Measurements from ENCODE around the gene NIF3L1.
"Not testable (repeated sequence)": the region's sequence is repeated elsewhere in the genome, so short reads cannot be mapped to it uniquely, and the experiment has no call there.

NIF3L1 gene

DNA sequence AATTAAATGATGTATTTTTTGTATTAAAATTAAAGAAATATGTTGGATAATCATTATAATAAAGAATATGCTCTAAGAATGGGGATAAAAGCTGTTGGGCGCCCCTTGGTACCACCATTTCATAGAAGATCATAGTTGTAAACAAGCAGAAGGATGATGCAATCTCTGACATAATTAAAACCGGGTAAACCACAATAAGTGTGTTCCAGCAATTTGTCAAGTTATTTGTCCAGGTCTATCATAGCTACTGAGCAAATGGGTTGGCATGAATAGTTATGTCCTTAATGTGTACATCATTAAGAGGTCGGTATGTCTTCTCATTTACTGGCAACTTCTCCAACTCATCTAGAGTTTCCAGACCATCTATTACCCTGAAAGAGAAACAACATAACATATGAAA lies 18.0 kb upstream of the NIF3L1 start:
- no peak for DNase-seq (ENCODE audit: extremely low read depth in 1 of 2, low read depth in 1 of 2)

DNA sequence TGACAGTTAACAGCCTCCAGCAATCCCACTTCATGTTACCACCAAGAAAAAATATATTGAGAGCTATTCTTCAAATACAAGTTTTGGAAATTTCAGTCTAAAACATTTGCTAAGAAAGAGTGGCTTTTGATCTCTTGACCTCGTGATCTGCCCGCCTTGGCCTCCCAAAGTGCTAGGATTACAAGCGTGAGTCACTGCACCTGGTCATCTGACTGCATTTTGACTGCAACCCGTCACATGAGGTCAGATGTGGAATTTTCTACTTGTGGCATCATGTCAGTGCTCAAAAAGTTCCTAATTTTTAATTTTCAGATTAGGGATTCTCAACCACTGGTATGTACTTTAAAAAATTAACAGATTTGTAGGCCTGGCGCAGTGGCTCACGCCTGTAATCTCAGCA lies 15.6 kb upstream of the NIF3L1 start:
- no peak for DNase-seq (ENCODE audit: extremely low read depth in 1 of 2, low read depth in 1 of 2)

GRCh38 chr2:200877443-200877842 lies 11.7 kb upstream of the NIF3L1 start:
- DNase-seq (ENCODE audit: extremely low read depth in 1 of 2, low read depth in 1 of 2), result no peak

- DNase-seq (ENCODE audit: extremely low read depth in 1 of 2, low read depth in 1 of 2), result no peak
These were observed 10.8 kb upstream of the NIF3L1 start for GRCh38 chr2:200878289-200878880.

DNA sequence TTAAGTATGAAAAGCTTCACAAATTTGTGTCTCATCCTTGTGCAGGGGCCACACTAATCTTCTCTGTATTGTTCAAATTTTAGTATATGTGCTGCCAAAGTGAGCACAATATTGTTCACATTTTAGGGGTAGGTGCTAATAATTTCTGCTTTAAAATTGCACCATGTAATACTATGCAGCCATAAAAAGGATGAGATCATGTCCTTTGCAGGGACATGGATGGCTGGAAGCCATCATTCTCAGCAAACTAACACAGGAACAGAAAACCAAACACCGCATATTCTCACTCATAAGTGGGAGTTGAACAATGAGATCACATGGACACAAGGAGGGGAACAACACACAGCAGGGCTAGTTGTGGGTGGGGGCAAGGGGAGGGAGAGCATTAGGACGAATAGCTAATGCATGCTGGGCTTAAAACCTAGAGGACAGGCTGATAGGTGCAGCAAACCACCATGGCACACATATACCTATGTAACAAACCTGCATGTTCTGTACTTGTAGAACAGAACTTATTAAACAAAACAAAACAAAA lies 7.4 kb upstream of the NIF3L1 start:
- DNase-seq (ENCODE audit: extremely low read depth in 1 of 2, low read depth in 1 of 2), result not testable (repeated sequence)

GRCh38 chr2:200899482-200899881 lies 10.3 kb downstream of the NIF3L1 start:
- no peak for DNase-seq (ENCODE audit: extremely low read depth in 1 of 2, low read depth in 1 of 2)

DNA sequence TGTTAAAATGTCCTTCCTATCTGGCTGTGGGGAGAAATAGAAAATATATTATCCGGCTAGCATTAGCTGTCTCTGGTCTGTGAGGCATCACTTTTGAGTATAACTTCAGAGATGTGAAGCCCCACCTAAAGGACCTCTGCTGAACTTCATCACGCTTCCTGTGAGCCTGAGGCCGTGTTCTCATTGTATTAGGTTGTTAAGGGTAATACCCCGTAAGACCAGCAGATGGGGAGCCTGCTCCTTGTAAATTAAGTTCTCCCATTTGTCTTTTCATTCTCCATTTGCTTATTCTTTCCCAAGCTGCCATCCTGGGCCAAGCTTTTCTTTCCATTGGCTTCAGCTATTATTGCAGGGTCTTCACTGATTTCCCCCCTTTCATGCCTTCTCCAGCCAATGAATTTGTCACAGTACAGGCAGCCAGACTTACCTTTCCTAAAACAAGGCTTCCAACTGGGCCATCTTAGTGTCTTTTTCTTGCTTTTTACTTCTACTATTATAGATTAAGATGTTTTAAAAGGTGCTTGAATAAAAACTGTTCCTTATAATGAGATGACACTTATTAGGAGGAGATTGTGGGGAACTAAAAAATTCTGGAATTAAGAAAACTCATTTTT lies 12.4 kb downstream of the NIF3L1 start:
- DNase-seq (ENCODE audit: extremely low read depth in 1 of 2, low read depth in 1 of 2), result peak; percentile 38 to 41

DNA sequence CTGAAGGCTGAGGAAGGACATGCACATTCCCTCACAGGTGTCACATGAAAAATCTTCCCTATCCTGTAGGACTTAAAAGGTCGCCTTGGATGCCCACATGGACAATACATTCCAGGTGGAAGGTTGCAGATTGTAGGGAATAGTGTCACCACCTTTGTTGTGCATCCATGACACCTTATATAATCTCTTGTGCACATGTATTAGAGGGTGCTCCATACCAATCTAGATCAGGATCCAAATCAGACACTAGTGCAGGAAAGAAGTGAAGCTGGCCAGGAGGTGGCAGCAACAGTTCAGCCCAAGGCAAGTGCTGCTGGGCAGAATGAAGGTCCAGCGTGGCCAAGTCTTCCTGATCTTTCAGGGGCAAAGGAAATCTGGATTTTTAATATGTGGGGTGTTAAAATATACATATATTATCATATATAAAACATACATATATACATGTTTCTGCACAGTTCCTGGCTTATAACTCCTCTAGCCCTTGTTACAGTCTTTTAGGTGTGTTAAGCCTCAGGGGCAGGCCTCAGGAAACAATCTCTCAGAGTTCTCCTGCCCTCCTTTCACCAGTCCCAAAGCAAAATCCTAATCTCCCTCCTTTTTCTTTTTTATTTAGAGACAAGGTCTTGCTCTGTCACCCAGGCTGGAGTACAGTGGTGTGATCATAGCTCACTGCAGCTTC lies 16.6 kb downstream of the NIF3L1 start:
- peak in 1 of 2 donors; percentile 10 for DNase-seq (ENCODE audit: extremely low read depth in 1 of 2, low read depth in 1 of 2)

DNA sequence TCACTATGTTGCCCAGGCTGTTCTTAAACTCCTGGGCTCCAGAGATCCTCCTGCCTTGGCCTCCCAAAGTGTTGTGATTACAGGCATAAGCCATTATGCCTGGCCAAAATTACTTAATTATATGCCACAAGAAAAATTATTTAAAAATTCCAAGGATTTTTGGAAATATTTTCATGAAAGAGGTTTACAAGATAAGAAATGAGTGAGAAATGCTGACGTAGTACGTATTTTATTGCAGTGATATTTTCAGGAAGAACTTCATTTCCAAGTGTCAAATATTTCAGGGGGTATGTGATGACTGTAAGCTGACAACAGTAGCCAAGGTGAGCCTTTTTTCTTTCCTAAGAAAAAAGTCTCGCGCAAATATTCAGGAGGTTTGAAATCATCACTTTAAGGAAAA lies 20.8 kb downstream of the NIF3L1 start:
- DNase-seq (ENCODE audit: extremely low read depth in 1 of 2, low read depth in 1 of 2), result no peak

- DNase-seq (ENCODE audit: extremely low read depth in 1 of 2, low read depth in 1 of 2), result no peak
These were observed 24.5 kb downstream of the NIF3L1 start for GRCh38 chr2:200913654-200914053.

DNA sequence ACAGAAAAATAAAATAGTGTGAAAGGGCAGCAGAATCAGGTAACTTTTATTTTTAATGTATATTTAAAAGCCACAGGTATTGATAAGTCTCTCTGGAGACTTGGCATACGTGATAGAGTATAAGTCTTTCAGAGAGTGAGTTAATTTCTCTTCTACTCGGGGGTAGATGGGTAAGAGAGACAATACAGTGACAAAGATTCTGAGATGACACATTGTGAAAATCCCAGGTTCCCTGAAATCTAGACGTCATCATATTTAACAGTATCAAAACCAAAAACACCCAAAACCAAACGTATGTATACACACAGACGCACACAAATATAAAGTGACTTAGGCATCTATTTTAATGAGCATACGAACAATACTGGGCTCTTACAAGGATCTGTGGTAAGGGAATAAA lies 33.3 kb downstream of the NIF3L1 start:
- DNase-seq (ENCODE audit: extremely low read depth in 1 of 2, low read depth in 1 of 2), result no peak

DNA sequence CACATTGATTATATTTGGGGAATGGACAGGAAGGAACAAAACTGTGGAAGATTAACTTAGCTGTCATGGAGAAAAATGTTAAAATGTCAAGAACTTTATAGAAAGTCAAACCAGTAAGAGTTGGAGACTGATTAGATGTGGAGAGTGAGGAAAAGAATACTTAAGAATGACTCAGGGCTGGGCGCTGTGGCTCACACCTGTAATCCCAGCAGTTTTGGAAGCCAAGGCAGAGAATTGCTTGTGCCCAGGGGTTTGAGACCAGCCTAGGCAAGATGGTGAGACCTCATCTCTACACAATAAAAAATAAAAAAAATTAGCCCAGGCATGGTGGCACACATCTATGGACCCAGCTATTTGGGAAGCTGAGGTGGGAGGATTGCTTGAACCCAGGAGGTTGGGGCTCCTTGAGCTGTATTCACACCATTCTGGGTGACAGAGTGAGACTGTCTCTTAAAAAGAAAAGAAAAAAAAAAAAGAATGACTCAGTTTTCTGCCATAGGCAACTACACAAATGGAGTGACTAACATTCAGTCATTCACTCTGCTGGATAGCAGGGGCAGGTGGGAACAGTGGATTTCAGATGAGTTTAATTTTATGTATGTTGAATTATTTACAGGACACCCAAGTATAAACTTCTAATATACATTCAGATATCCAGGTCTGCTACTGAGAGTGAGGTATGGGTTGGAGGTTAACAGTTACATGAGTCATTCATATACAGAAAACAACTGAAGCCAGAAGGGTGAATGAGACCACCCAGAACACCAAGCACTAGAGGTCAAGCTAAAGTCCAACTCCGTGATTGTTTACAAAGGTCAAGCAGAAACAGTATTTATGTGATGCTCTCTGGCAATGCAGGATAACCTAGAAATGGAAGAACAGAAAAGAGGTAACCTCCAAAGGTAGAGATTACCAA lies 40.4 kb downstream of the NIF3L1 start:
- no peak for DNase-seq (ENCODE audit: extremely low read depth in 1 of 2, low read depth in 1 of 2)

DNA sequence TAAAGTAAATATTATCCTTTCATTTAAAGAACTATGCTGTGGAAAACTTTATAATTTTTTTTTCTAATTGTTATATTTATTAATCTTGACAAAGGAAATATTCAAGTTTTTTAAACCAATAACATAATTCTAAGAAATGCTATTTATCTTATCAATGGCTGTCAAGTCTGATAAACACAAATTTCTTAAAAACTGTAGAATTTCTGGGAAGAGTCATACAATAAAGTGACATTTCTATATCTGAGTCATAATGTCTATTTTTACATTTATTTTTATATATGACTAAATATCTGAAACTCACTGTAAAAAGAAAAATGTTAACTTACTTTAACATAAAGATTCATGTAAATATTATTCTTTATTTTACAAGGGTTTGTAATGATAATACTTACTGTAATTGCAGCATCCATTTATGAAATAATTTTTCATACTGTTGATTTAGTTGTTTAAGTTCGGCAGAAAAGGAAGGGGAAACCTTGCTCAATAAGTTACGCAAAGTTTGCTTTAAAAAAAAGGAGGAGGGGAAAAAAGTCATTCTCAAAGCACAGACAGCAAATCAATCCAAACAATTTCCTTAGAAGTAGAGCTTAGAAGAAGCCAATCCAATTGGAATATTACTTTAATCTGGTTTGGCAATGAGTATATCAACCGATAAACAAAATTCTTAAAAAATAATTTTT lies 41.9 kb downstream of the NIF3L1 start:
- no peak for DNase-seq (ENCODE audit: extremely low read depth in 1 of 2, low read depth in 1 of 2)

- no peak for DNase-seq (ENCODE audit: extremely low read depth in 1 of 2, low read depth in 1 of 2)
These were observed 50.7 kb downstream of the NIF3L1 start for GRCh38 chr2:200939832-200940231.

GRCh38 chr2:200943527-200944105 lies 54.4 kb downstream of the NIF3L1 start:
- DNase-seq (ENCODE audit: extremely low read depth in 1 of 2, low read depth in 1 of 2), result no peak

- DNase-seq (ENCODE audit: extremely low read depth in 1 of 2, low read depth in 1 of 2), result no peak
These were observed 55.6 kb downstream of the NIF3L1 start for GRCh38 chr2:200944467-200945394.

DNA sequence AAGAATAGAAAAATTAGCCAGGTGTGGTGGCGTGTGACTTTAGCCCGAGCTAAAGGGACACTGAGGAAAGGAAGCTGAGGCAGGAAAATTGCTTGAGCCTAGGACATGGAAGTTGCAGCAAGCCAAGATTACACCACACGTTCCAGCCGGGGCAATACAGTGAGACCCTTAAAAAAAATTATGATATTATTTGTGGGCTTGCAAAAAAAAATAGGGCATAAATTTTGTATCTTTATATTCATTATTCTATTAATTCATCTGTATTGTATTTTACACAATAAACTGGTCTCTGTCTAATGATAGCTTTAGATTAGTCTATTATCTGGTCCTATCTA lies 56.2 kb downstream of the NIF3L1 start:
- no peak for DNase-seq (ENCODE audit: extremely low read depth in 1 of 2, low read depth in 1 of 2)

DNA sequence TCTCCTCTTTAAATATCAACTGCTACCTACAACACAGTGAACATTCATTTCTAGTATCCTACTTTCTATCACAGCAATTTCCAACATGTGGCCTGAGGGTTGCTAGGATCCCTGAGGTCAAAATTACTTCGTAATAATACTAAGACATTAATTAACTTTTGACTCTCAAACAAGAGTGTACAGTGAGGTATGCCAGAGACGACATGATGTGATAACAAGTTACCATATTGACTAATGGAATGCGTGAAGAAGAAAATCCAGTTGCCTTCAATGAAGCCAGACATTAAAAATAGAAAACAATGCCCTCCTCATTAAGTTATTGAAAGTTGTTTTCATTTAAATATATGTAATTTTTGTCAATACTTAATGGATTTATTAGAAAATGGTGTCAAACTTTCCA lies 61.2 kb downstream of the NIF3L1 start:
- DNase-seq (ENCODE audit: extremely low read depth in 1 of 2, low read depth in 1 of 2), result no peak
